ENCODE data around the gene IL33.

The IL33 gene

GRCh38 chr9:6305954-6306563 lies 90.5 kb downstream of the IL33 start:
- no peak for DNase-seq

Data from right kidney (tissue), 1 donor.